HepG2 (cell line): ENCODE results near the gene CCNQ. TPM values are rescaled to one million over a fixed set of nuclear protein-coding genes. Genes with fewer than 3 reads are reported as not detected.

Source experiments
- CHD2 ChIP-seq: IDR thresholded peaks from 2 replicates; pipeline ENCODE4 v1.6.1; 2011; ENCODE audit warnings: low read depth, low read length, improper control_type of control experiment
- DPF2 ChIP-seq: sonication (generic); formaldehyde crosslinking; IDR thresholded peaks from 2 replicates; pipeline ENCODE4 v1.4.0; 2020; ENCODE audit warnings: mild to moderate bottlenecking, low read depth, missing genetic modification reagents, borderline replicate concordance
- FOXC1 ChIP-seq: sonication (generic); formaldehyde crosslinking; IDR thresholded peaks from 2 replicates; pipeline ENCODE4 v1.8.0; 2022; ENCODE audit warnings: mild to moderate bottlenecking, missing genetic modification reagents, borderline replicate concordance
- FOXM1 ChIP-seq: sonication (generic); formaldehyde crosslinking; IDR thresholded peaks from 2 replicates; pipeline ENCODE4 v1.5.0; 2020; ENCODE audit warnings: missing genetic modification reagents
- MAZ ChIP-seq, 2 experiments: sonication (generic) in 1 of 2; formaldehyde crosslinking in 1 of 2; IDR thresholded peaks; 2 replicates each; pipeline versions ENCODE4 v1.5.0 to v1.6.1; 2012 to 2020; ENCODE audit warnings: low read depth in 2 of 2, mild to moderate bottlenecking in 2 of 2, borderline replicate concordance in 1 of 2, improper control_type of control experiment in 1 of 2, low read length in 1 of 2, missing genetic modification reagents in 1 of 2, moderate library complexity in 1 of 2
- MYNN ChIP-seq: sonication (generic); formaldehyde crosslinking; IDR thresholded peaks from 2 replicates; pipeline ENCODE4 v1.4.0; 2020; ENCODE audit warnings: mild to moderate bottlenecking, low read depth, missing genetic modification reagents
- PHF21A ChIP-seq: sonication (generic); formaldehyde crosslinking; IDR thresholded peaks from 2 replicates; pipeline ENCODE4 v1.5.0; 2020; ENCODE audit warnings: mild to moderate bottlenecking, missing genetic modification reagents
- PITX1 ChIP-seq: sonication (generic); formaldehyde crosslinking; IDR thresholded peaks from 2 replicates; pipeline ENCODE4 v1.5.1; 2020; ENCODE audit warnings: mild to moderate bottlenecking, missing genetic modification reagents
- SMAD9 ChIP-seq: sonication (generic); formaldehyde crosslinking; IDR thresholded peaks from 2 replicates; pipeline ENCODE4 v1.5.1; 2020; ENCODE audit warnings: mild to moderate bottlenecking, missing genetic modification reagents
- SNAI1 ChIP-seq: sonication (generic); formaldehyde crosslinking; IDR thresholded peaks from 2 replicates; pipeline ENCODE4 v1.5.0; 2020; ENCODE audit warnings: mild to moderate bottlenecking, missing genetic modification reagents, borderline replicate concordance
- TARDBP ChIP-seq: sonication (generic); formaldehyde crosslinking; IDR thresholded peaks from 2 replicates; pipeline ENCODE4 v1.8.0; 2022; ENCODE audit warnings: mild to moderate bottlenecking, missing genetic modification reagents
- TEAD2 ChIP-seq: sonication (generic); formaldehyde crosslinking; IDR thresholded peaks from 2 replicates; pipeline ENCODE4 v1.9.0; 2021; ENCODE audit warnings: missing genetic modification reagents
- TRAFD1 ChIP-seq: sonication (generic); formaldehyde crosslinking; IDR thresholded peaks from 2 replicates; pipeline ENCODE4 v1.5.1; 2020; ENCODE audit warnings: missing genetic modification reagents, mild to moderate bottlenecking, borderline replicate concordance
- U2AF2 ChIP-seq: fragments of 200-400 bp; formaldehyde crosslinking; IDR thresholded peaks from 2 replicates; pipeline ENCODE4 v1.6.1; 2017; ENCODE audit warnings: low read depth, mild to moderate bottlenecking, low read length
- YEATS2 ChIP-seq: sonication (generic); formaldehyde crosslinking; IDR thresholded peaks from 2 replicates; pipeline ENCODE4 v1.4.0; 2020; ENCODE audit warnings: missing genetic modification reagents, borderline replicate concordance
- ZGPAT ChIP-seq: IDR thresholded peaks from 2 replicates; pipeline ENCODE4 v1.6.1; 2016; ENCODE audit warnings: mild to moderate bottlenecking
- ZNF136 ChIP-seq: sonication (generic); formaldehyde crosslinking; IDR thresholded peaks from 2 replicates; pipeline ENCODE4 v1.8.1; 2022; ENCODE audit warnings: low read depth, mild to moderate bottlenecking, moderate library complexity, missing genetic modification reagents
- ZNF138 ChIP-seq: sonication (generic); formaldehyde crosslinking; IDR thresholded peaks from 2 replicates; pipeline ENCODE4 v1.5.0; 2020; ENCODE audit warnings: mild to moderate bottlenecking, low read depth, missing genetic modification reagents
- ZNF281 ChIP-seq: sonication (generic); formaldehyde crosslinking; IDR thresholded peaks from 2 replicates; pipeline ENCODE4 v1.4.0; 2020; ENCODE audit warnings: missing genetic modification reagents, borderline replicate concordance
- ZSCAN12 ChIP-seq: sonication (generic); formaldehyde crosslinking; IDR thresholded peaks from 2 replicates; pipeline ENCODE4 v1.9.0; 2021; ENCODE audit warnings: mild to moderate bottlenecking, missing genetic modification reagents
- ZSCAN5A ChIP-seq: sonication (generic); formaldehyde crosslinking; IDR thresholded peaks from 2 replicates; pipeline ENCODE4 v1.8.0; 2022; ENCODE audit warnings: mild to moderate bottlenecking, missing genetic modification reagents, borderline replicate concordance
- polyA plus RNA-seq, 8 experiments: library from polyadenylated mRNA; depleted of rRNA in 3 of 8; stranded (reverse) in 7 of 8; unstranded in 1 of 8; fragments of >200 nt; fragmentation: Illumina TruSeq in 4 of 8; extraction: Trizol in 4 of 8; gene quantifications; 2 replicates each; pipeline versions ENCODE4 v1.2.1 to v1.2.3, GENCODE V29; 2011 to 2016; ENCODE audit warnings: low read depth in 4 of 8, missing spikeins in 1 of 8, mixed read lengths in 1 of 8; ENCODE audit not compliant: insufficient read depth in 1 of 8
- total RNA-seq, 5 experiments: library from RNA; depleted of rRNA; stranded (reverse); fragments of >200 nt; fragmentation: Illumina TruSeq; extraction: Trizol; gene quantifications; 2 replicates each; pipeline ENCODE4 v1.2.3, GENCODE V29; 2016; ENCODE audit warnings: low read depth in 1 of 5

The CCNQ gene
- total and polyA plus RNA-seq, 2 of the 13 experiments (the other 11 are each of a cell fraction or from before 2014, with no cell fraction given): 15.0 to 25.5 TPM

GRCh38 chrX:153626863-153627674, 28.1 kb upstream of the CCNQ start (continued):
- peak; percentile 28; the same call in 1 of the 2 replicates for TF ChIP-seq ZGPAT (CRISPR knock-in tag)
- TF ChIP-seq FOXC1 (CRISPR knock-in tag): 0 out of 2 replicates have a peak, but pooled peaks have one; percentile 11
- peak; percentile 40; the same call in 1 of the 2 replicates for TF ChIP-seq CHD2
- no peak for TF ChIP-seq SMAD9 (CRISPR knock-in tag)
- TF ChIP-seq PHF21A (CRISPR knock-in tag): no peak
- no peak for TF ChIP-seq ZSCAN5A (CRISPR knock-in tag)
- no peak for TF ChIP-seq TRAFD1
- TF ChIP-seq U2AF2: no peak
- no peak for TF ChIP-seq SNAI1 (CRISPR knock-in tag)
- peak; percentile 65 for TF ChIP-seq MAZ (IDR thresholded peaks at IDR 0.05; ENCODE audit: borderline replicate concordance, low read depth, low read length)
- 0 out of 2 replicates have a peak, but pooled peaks have one; percentile 29 for TF ChIP-seq MAZ (CRISPR knock-in tag; IDR thresholded peaks at IDR 0.05; ENCODE audit: low read depth)
- no peak for TF ChIP-seq TEAD2 (CRISPR knock-in tag)
- no peak for TF ChIP-seq YEATS2 (CRISPR knock-in tag)
- TF ChIP-seq MYNN: no peak
- peak; percentile 96 for TF ChIP-seq ZNF281 (CRISPR knock-in tag)
- peak; percentile 55; the same call in 1 of the 2 replicates for TF ChIP-seq TARDBP (CRISPR knock-in tag)
- no peak for TF ChIP-seq ZSCAN12 (CRISPR knock-in tag)
- TF ChIP-seq ZNF136: no peak
- TF ChIP-seq FOXM1 (CRISPR knock-in tag): no peak
- TF ChIP-seq PITX1 (CRISPR knock-in tag): no peak
- no peak for TF ChIP-seq ZNF138 (CRISPR knock-in tag)
- no peak for TF ChIP-seq DPF2 (CRISPR knock-in tag)
